Measurements from ENCODE around the gene ATL2.
"Not testable (repeated sequence)": the region's sequence is repeated elsewhere in the genome, so short reads cannot be mapped to it uniquely, and the experiment has no call there.

Gene ATL2

DNA sequence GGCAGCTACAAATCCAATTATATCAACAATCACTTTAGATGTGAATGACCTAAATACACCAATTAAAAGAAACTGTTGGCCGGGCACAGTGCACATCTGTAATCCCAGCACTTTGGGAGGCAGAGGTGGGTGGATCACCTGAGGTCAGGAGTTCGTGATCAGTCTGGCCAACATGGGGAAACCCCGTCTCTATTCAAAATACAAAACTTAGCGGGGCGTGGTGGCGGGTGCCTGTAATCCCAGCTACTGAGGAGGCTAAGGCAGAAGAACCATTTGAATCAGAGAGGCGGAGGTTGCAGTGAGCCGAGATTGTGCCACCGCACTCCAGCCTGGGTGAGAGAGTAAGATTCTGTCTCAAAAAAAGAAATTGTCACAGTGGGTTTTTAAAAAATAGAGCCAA, 49.5 kb downstream of the ATL2 start:
- TF ChIP-seq, protein P1, sequence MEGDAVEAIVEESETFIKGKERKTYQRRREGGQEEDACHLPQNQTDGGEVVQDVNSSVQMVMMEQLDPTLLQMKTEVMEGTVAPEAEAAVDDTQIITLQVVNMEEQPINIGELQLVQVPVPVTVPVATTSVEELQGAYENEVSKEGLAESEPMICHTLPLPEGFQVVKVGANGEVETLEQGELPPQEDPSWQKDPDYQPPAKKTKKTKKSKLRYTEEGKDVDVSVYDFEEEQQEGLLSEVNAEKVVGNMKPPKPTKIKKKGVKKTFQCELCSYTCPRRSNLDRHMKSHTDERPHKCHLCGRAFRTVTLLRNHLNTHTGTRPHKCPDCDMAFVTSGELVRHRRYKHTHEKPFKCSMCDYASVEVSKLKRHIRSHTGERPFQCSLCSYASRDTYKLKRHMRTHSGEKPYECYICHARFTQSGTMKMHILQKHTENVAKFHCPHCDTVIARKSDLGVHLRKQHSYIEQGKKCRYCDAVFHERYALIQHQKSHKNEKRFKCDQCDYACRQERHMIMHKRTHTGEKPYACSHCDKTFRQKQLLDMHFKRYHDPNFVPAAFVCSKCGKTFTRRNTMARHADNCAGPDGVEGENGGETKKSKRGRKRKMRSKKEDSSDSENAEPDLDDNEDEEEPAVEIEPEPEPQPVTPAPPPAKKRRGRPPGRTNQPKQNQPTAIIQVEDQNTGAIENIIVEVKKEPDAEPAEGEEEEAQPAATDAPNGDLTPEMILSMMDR (conservative IDR thresholded peaks at IDR 0.05; ENCODE audit: low read depth, low read length), result no peak
- DNase-seq (ENCODE audit: low read depth), result no peak
- H3K4me3 ChIP-seq (ENCODE audit: low read depth, low read length), result no peak overlapping the region

DNA sequence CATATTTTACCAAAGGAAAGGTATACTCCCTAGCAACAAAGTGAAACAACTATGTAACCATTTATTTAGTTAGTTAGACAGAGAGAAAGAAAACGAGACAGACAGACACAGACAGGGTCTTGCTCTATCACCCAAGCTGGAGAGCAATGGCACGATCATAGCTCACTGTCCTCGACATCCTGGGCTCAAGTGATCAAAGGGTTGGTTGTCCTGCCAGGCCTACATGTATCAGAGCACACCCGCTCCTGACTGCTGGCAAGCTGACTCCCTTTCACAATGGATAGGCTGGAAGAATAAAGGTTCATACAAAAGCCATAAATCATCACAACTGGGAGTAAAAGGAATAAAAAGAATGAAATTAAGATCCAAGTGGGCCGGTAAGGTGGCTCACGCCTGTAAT, 53.5 kb downstream of the ATL2 start:
- no peak for DNase-seq (ENCODE audit: low read depth)
- no peak overlapping the region for H3K4me3 ChIP-seq (ENCODE audit: low read depth, low read length)
- TF ChIP-seq, protein P1 (conservative IDR thresholded peaks at IDR 0.05; ENCODE audit: low read depth, low read length), result no peak

DNA sequence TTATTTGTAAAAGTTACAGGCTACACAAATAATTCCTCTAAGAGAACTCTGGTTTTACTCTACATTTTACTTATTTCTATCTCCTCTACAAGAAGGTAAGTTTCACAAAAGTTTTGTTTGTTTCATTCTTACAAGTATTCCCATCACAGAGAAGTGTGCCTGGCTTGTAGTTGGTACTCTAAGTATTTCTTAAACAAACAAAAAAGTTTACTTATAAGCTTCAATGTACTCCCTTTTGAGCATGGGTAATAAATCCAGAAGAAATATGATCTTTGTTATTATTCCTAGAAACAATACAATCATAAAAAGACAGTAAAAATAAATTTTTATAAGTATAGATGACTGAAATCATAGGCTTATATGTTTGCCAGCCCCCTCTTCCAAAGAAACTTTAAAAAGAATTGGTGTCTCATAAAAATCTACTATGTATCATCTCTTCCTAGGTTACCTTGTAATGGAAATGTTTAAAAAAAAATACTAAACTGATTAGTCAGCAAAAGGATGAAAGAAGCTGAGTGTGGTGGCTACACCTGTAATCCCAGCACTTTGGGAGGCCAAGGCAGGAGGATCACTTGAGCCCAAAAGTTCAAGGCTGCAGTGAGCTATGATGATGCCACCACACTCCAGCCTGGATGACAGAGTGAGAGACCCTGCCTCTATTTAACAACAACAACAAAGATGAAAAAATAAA, 54.7 kb downstream of the ATL2 start:
- H3K4me3 ChIP-seq (ENCODE audit: low read depth, low read length), result no peak overlapping the region
- TF ChIP-seq, protein P1 (conservative IDR thresholded peaks at IDR 0.05; ENCODE audit: low read depth, low read length), result no peak
- no peak for DNase-seq (ENCODE audit: low read depth)

DNA sequence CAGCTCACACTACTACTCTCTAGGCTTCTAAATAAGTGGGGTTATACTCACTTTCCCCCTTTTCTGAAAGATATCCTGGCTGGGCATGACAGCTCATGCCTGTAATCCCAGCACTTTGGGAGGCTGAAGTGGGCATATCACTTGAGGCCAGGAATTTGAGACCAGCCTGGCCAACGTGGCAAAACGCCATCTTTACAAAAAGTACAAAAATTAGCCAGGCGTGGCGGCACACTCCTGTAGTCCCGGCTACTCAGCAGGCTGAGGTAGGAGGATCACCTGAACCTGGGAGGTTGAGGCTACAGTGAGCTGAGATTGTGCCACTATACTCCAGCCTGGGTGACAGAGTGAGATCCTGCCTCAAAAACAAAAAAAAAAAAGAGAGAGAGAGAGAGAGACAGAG, 57.8 kb downstream of the ATL2 start:
- H3K4me3 ChIP-seq (ENCODE audit: low read depth, low read length); DNase-seq (ENCODE audit: low read depth): not testable (repeated sequence)

DNA sequence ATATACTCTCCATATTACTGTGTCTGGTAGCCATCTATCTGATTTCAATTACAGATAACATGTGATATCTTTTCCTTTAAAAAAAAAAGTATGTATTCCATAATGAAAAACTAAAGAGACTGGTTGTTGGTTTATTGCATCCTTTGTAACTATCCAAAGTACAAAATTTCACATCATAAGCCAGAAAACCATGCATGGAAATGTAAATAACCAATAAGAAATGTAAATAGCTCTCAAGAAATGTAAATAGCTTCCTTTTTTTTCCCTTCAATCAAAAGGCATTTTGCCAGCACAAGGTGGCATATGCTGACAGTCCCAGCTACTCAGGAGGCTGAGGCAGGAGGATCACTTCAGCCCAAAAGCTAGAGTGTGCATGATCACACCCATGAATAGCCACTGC, 59.3 kb downstream of the ATL2 start:
- DNase-seq (ENCODE audit: low read depth), result no peak
- no peak overlapping the region for H3K4me3 ChIP-seq (ENCODE audit: low read depth, low read length)
- TF ChIP-seq, protein P1 (conservative IDR thresholded peaks at IDR 0.05; ENCODE audit: low read depth, low read length), result no peak

DNA sequence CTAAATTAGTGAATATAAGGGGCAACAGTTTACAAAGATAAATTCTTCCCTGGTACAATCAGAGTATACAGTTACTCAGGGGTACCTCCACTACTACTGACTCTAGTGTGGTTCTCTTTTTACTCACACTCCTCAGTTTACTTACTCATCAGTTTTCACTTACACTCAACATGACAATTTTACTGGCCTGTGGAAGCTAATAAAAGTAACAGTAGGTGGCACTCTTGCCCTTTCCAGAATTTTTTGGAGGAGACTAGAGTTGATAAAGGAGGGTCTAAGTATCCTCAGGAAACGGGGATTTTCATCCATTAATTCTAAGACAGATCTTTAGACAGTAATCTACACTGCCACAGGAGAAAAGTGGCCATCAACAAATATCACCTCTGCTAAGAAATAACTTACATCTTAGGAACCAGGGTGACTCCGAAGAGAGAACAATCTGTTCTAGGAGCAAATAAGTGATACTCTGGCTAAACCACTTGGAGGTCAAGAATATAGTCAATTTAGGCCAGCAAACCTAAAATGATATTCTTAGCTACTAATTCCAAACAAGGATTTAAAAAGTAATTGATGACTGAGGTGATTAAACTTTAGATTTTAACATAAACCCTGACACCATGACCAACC, 61.3 kb downstream of the ATL2 start:
- peak; percentile 73 for DNase-seq (ENCODE audit: low read depth)
- no peak overlapping the region for H3K4me3 ChIP-seq (ENCODE audit: low read depth, low read length)
- TF ChIP-seq, protein P1 (conservative IDR thresholded peaks at IDR 0.05; ENCODE audit: low read depth, low read length), result peak; percentile 74

DNA sequence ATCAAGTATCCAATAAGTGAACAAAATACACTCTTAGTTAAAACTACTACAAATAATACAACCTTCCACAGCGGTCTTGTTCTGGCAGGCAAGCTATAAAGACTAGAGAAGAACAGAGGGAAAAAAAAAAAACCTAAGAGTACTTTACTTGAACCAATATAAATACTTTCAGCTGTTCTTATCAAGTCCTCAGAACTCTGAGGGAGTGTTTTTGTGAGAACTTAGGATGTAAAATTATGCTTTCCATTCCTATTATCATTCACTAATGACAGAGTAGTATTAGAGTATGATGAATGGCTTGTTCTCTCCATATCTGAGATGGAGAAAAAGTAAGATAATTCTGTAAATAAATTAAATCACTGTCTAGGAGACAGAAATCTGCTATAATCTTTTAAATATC, 68.3 kb downstream of the ATL2 start:
- TF ChIP-seq, protein P1 (conservative IDR thresholded peaks at IDR 0.05; ENCODE audit: low read depth, low read length), result no peak
- no peak overlapping the region for H3K4me3 ChIP-seq (ENCODE audit: low read depth, low read length)
- DNase-seq (ENCODE audit: low read depth), result no peak

Measured in choroid plexus epithelial cell (primary cell).